OCI-LY1 (cell line): ENCODE results near the gene TRIO.

Source experiments
- H2AFZ ChIP-seq: fragments of 200-600 bp; sonication (generic), shearing (Covaris generic); 2 replicates; pipeline ENCODE4 v1.6.0; 2014; ENCODE audit warnings: antibody characterized with exemption, mild to moderate bottlenecking, low read length
- H3F3A ChIP-seq: fragments of 200-600 bp; sonication (generic), shearing (Covaris generic); 2 replicates; pipeline ENCODE4 v1.6.0; 2014; ENCODE audit warnings: mild to moderate bottlenecking, antibody characterized with exemption, low read length, moderate library complexity; ENCODE audit not compliant: insufficient read depth
- H3K27ac ChIP-seq: fragments of 200-600 bp; sonication (generic); 2 replicates; pipeline ENCODE4 v1.5.1; 2014; ENCODE audit warnings: low read length, mixed run types, mild to moderate bottlenecking, low read depth; ENCODE audit not compliant: poor library complexity, severe bottlenecking
- H3K27me3 ChIP-seq: fragments of 200-600 bp; sonication (generic); 2 replicates; pipeline ENCODE4 v1.6.0; 2014; ENCODE audit warnings: antibody characterized with exemption, mild to moderate bottlenecking, low read length, moderate library complexity; ENCODE audit not compliant: insufficient read depth
- H3K36me3 ChIP-seq: fragments of 200-600 bp; sonication (generic); 2 replicates; pipeline ENCODE4 v1.6.1; 2014; ENCODE audit warnings: mild to moderate bottlenecking, antibody characterized with exemption, low read length, moderate library complexity, mixed read lengths; ENCODE audit not compliant: insufficient read depth
- H3K4me1 ChIP-seq: fragments of 200-600 bp; sonication (generic); 2 replicates; pipeline ENCODE4 v1.5.1; 2014; ENCODE audit warnings: mild to moderate bottlenecking, low read length, moderate library complexity; ENCODE audit not compliant: insufficient read depth, severe bottlenecking
- H3K4me2 ChIP-seq: fragments of 200-600 bp; sonication (generic), shearing (Covaris generic); 2 replicates; pipeline ENCODE4 v1.6.1; 2014; ENCODE audit warnings: low read length
- H3K4me3 ChIP-seq: fragments of 200-600 bp; sonication (generic); 2 replicates; pipeline ENCODE4 v1.5.1; 2014; ENCODE audit warnings: low read length, low read depth, mild to moderate bottlenecking, mixed read lengths; ENCODE audit not compliant: poor library complexity, severe bottlenecking
- H3K79me2 ChIP-seq: fragments of 200-600 bp; shearing (Covaris generic); 2 replicates; pipeline ENCODE4 v1.6.1; 2016; ENCODE audit warnings: mixed run types, low read length, mixed read lengths; ENCODE audit not compliant: insufficient read depth
- H3K9ac ChIP-seq: fragments of 200-600 bp; sonication (generic), shearing (Covaris generic); 2 replicates; pipeline ENCODE4 v1.6.1; 2014; ENCODE audit warnings: mild to moderate bottlenecking, low read length, mixed read lengths
- H3K9me2 ChIP-seq: fragments of 200-600 bp; sonication (generic), shearing (Covaris generic); 2 replicates; pipeline ENCODE4 v1.6.1; 2014; ENCODE audit warnings: low read depth, mild to moderate bottlenecking, low read length, mixed read lengths
- H3K9me3 ChIP-seq: fragments of 200-600 bp; shearing (Covaris generic); 2 replicates; pipeline ENCODE4 v1.6.1; 2014; ENCODE audit warnings: low read length, mixed read lengths
- H4K20me1 ChIP-seq: fragments of 200-600 bp; sonication (generic), shearing (Covaris generic); 2 replicates; pipeline ENCODE4 v1.6.0; 2016; ENCODE audit warnings: mild to moderate bottlenecking, low read length; ENCODE audit not compliant: insufficient read depth
- CTCF ChIP-seq: fragments of 200-600 bp; sonication (generic), shearing (Covaris generic); IDR thresholded peaks from 2 replicates; pipeline ENCODE4 v1.5.1; 2017; ENCODE audit warnings: mild to moderate bottlenecking, antibody characterized with exemption, low read length, moderate library complexity, mixed read lengths
- EZH2 ChIP-seq: fragments of 200-600 bp; sonication (generic), shearing (Covaris generic); IDR thresholded peaks from 2 replicates; pipeline ENCODE4 v1.8.0; 2017; ENCODE audit warnings: borderline replicate concordance, mixed run types, mild to moderate bottlenecking, antibody characterized with exemption, low read length, moderate library complexity, mixed read lengths

TRIO gene

GRCh38 chr5:14556015-14556414, 412.9 kb downstream of the TRIO start:
- H3K4me1 ChIP-seq: no peaks in the 10 kb centered on the region
- H3K9ac ChIP-seq: no peak overlapping the region
- H3K79me2 ChIP-seq: no peaks in the 10 kb centered on the region
- H3K4me2 ChIP-seq: no peak overlapping the region
- H3K9me3 ChIP-seq: 0 out of 2 replicates have a peak, but pooled peaks cover 2% of the 10 kb centered on the region
- no peaks in the 10 kb centered on the region for H3K36me3 ChIP-seq
- no peaks in the 10 kb centered on the region for H3F3A ChIP-seq
- TF ChIP-seq EZH2 (no peak), CTCF (no peak)
- no peak overlapping the region for H2AFZ ChIP-seq
- no peak overlapping the region for H3K27ac ChIP-seq
- no peak overlapping the region for H3K4me3 ChIP-seq
- no peaks in the 10 kb centered on the region for H3K9me2 ChIP-seq
- H3K27me3 ChIP-seq: no peaks in the 10 kb centered on the region
- H4K20me1 ChIP-seq: no peaks in the 10 kb centered on the region

- Histone ChIP-seq H3K27me3 (no peaks in the 10 kb centered on the region), H3K4me2 (no peak overlapping the region), H3K4me3 (no peak overlapping the region), H3F3A (no peaks in the 10 kb centered on the region), H4K20me1 (no peaks in the 10 kb centered on the region), H2AFZ (no peak overlapping the region), H3K9me3 (0 out of 2 replicates have a peak, but pooled peaks cover 2% of the 10 kb centered on the region), H3K79me2 (no peaks in the 10 kb centered on the region), H3K9ac (no peak overlapping the region), H3K4me1 (no peaks in the 10 kb centered on the region), H3K36me3 (no peaks in the 10 kb centered on the region), H3K9me2 (no peaks in the 10 kb centered on the region), H3K27ac (no peak overlapping the region)
- TF ChIP-seq CTCF: no peak
- no peak for TF ChIP-seq EZH2
Measured at GRCh38 chr5:14557203-14557770, 414.1 kb downstream of the TRIO start.

GRCh38 chr5:14557791-14558415, 414.8 kb downstream of the TRIO start:
- no peaks in the 10 kb centered on the region for H3K4me1 ChIP-seq
- H3K27ac ChIP-seq: no peak overlapping the region
- no peaks in the 10 kb centered on the region for H3K36me3 ChIP-seq
- H3K9me2 ChIP-seq: no peaks in the 10 kb centered on the region
- H3K4me2 ChIP-seq: no peak overlapping the region
- no peaks in the 10 kb centered on the region for H3K79me2 ChIP-seq
- TF ChIP-seq EZH2: no peak
- TF ChIP-seq CTCF: no peak
- no peaks in the 10 kb centered on the region for H3K27me3 ChIP-seq
- H3K9me3 ChIP-seq: 0 out of 2 replicates have a peak, but pooled peaks cover 2% of the 10 kb centered on the region
- no peaks in the 10 kb centered on the region for H3F3A ChIP-seq
- no peak overlapping the region for H3K9ac ChIP-seq
- H3K4me3 ChIP-seq: no peak overlapping the region
- no peaks in the 10 kb centered on the region for H4K20me1 ChIP-seq
- no peak overlapping the region for H2AFZ ChIP-seq
